HAP-1 (cell line): ENCODE measurements around the gene MRPL34.

ENCODE experiments used
- DNase-seq, 2 experiments: peaks; one replicate each; pipeline ENCODE4 v3.0.0-alpha.2; 2016 to 2020; ENCODE audit warnings: low spot score in 2 of 2
- H3K27me3 ChIP-seq: fragments of 250-450 bp; sonication (Bioruptor Pico); 2 replicates; pipeline ENCODE4 v1.5.1; 2020; ENCODE audit warnings: low read depth, mild to moderate bottlenecking, moderate library complexity
- H3K36me3 ChIP-seq: fragments of 250-450 bp; sonication (Bioruptor Pico); replicated peaks from 2 replicates; pipeline ENCODE4 v1.5.1; 2020; ENCODE audit warnings: mild to moderate bottlenecking
- H3K4me1 ChIP-seq: fragments of 250-450 bp; sonication (Bioruptor Pico); 2 replicates; pipeline ENCODE4 v1.5.1; 2020; ENCODE audit warnings: mild to moderate bottlenecking
- H3K4me3 ChIP-seq: fragments of 250-450 bp; sonication (Bioruptor Pico); 2 replicates; pipeline ENCODE4 v1.5.1; 2020; ENCODE audit warnings: mild to moderate bottlenecking, moderate library complexity
- H3K9me3 ChIP-seq: fragments of 250-450 bp; sonication (Bioruptor Pico); 2 replicates; pipeline ENCODE4 v1.5.1; 2020; ENCODE audit warnings: mild to moderate bottlenecking, moderate library complexity
- in situ Hi-C: fragments of 300-500 bp; cut with MboI; formaldehyde crosslinking; loops from 3 replicates; pipeline ENCODE4 v1.14.3; 2020; ENCODE audit warnings: low sequenced_read_pairs, inconsistent platforms, mixed read lengths

Gene MRPL34

DNA sequence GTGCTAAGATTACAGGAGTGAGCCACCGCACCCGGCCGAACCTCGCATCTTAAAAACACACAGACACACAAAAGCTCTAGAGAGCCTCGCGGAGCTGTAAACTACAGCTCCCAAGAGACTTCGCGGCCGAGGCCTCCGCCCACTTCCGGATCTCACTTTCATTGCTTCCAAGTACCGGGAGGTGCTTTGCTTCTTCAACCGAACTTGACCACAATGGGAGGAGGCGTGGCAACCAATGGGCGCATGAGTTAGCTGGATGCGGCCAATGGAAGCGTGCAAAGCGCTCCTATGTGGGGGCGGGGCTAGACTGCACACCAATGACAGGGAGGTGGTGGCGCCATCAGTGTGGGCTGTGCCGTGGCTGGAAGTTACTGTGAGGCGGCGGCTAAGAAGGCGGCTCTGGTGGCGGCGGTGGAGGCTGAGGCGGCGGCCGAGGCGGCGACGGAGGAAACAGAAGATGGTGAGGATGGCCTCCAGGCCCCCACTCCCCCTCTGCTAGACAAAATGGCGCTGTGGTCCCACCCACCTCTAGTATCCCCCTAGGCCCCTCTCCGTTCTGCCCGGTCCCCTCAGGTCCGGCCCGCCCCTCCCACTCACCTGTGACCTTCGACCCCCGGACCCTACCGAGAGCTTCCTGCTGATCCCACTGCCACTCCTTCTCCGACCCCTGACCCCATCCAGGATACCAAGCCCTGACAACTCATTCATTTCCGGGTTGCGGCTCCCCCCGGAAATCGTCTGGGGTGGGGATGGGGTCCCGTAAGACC is 3.7 kb downstream of the MRPL34 start, which contains the start of gene DDA1:
Gene DDA1 (plus strand): TSS at position 366 of the 767 bp plus-strand sequence. CDS start 92 bp downstream, at position 458.
- in situ Hi-C loops, result no loop called here
- Histone ChIP-seq H3K9me3 (no peaks in the 10 kb centered on the region), H3K27me3 (no peaks in the 10 kb centered on the region), H3K4me1 (peaks cover 7% of the 10 kb centered on the region), H3K36me3 (peaks cover 4% of the 10 kb centered on the region), H3K4me3 (peak within 1 kb of the TSS; percentile 90)
- peak; percentile 100 for DNase-seq

DNA sequence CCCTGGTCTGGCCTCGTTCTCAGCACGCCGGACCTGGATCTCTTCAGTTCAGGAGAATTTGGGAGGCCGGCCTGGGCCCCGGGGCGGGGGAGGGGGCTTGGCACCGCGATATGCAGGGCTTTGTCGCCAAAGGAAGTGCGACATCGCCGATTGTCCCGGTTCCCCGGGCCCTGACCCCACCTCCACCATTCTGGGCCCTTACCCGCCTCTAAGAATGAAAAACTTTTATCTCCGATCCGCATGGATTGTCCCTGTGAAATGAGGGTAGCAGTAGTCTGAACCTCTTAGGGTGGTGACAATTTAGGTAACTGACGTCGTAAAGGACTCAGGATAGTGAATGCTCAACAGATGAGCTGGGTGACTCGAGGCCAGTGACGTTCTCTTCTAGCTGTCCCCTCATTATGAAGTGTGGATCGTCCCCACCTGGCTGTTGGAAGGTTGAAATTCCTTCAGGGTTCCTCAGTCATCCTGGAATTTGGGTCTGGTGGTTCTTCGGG is 4.3 kb downstream of the MRPL34 start:
- H3K36me3 ChIP-seq, result peaks cover 8% of the 10 kb centered on the region
- H3K27me3 ChIP-seq, result no peaks in the 10 kb centered on the region
- H3K4me3 ChIP-seq, result peak overlapping the region; percentile 90
- in situ Hi-C loops, result no loop called here
- DNase-seq, result no peak
- H3K4me1 ChIP-seq, result peaks cover 7% of the 10 kb centered on the region
- no peaks in the 10 kb centered on the region for H3K9me3 ChIP-seq

DNA sequence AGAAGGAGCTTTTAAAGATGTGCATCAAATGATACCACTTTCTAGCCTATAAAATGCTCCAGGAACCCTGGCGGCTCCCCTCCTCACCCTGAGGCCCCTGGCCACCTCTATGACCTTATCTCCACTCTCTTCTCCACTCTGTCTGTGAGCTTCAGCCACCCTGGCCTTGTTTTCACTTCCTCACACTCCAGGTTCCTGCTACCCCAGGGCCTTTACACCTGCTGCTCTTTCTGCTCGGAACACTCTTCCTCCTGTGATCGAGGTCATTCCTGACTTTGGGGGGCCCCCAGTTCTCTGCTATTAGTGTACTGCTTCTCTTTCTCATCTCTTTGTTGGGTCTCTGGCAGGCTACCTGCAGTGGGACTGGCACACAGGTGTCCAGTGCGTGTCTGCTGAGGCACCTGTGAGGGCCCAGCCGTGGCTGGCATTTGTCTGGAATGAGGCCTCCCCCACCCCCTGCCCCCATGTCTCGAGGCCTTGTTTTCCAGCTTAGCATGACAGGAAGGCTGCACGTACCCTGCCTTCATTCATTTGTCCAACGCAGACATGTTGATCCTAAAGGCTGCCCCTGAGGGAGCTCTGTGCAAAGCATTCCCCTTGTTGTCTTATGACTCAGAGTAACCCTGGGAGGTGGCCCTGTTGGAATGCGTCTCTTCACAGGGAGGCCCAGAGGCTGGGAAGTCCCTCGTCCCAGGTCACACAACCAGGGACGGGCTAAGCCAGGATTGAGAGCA is 6.0 kb downstream of the MRPL34 start:
- Histone ChIP-seq H3K27me3 (no peaks in the 10 kb centered on the region), H3K4me1 (peaks cover 7% of the 10 kb centered on the region), H3K36me3 (peaks cover 16% of the 10 kb centered on the region), H3K9me3 (no peaks in the 10 kb centered on the region), H3K4me3 (no peak overlapping the region)
- in situ Hi-C loops, result no loop called here
- no peak for DNase-seq

DNA sequence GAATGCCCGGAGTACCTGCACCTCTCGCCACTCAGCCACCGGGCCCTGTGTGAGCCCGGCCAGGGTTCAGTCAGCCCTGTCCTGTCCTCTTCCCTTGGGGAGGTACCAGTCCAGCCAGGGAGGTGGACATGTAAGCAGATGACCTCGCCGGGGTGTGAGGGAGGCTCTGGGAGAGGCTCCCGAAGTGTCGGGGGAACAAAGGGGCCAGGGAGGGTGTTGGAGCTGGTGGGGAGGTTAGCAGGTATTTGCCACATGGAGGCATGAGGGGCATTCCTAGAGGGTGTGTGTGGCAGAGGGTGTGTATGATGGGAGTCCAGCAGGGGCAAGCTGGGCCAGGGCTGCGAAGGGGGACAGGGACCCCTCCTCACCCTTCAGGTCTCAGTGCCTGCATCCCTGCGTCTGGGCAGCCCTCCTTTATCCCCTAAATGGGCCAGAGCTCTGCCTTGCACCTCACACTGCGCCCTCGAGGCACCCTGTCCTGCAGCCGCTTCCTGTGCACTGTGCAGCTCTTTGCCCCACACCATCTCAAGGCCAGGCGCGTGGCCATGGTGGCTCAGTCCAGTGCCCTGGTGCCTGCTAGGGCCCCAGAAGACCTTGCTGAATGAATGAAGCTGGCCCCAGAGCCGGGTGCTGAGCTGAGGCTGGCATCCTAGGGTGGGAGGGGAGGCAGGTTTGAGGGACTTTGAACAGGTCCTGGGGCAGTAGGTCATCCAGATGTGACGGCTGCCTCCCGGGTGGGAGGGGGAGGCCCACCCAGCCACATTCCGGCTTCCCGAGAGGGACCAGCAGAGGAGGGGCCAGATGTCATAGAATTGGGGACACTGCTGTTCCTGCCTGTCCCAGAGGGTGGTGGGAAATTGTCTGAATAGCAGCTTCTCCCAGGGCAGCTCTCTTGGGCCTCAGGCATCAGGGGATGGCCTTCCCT is 6.8 kb downstream of the MRPL34 start:
- H3K4me1 ChIP-seq, result peaks cover 7% of the 10 kb centered on the region
- no peak for DNase-seq
- no peak overlapping the region for H3K4me3 ChIP-seq
- no peaks in the 10 kb centered on the region for H3K27me3 ChIP-seq
- no peaks in the 10 kb centered on the region for H3K9me3 ChIP-seq
- in situ Hi-C loops, result no loop called here
- peaks cover 16% of the 10 kb centered on the region for H3K36me3 ChIP-seq

DNA sequence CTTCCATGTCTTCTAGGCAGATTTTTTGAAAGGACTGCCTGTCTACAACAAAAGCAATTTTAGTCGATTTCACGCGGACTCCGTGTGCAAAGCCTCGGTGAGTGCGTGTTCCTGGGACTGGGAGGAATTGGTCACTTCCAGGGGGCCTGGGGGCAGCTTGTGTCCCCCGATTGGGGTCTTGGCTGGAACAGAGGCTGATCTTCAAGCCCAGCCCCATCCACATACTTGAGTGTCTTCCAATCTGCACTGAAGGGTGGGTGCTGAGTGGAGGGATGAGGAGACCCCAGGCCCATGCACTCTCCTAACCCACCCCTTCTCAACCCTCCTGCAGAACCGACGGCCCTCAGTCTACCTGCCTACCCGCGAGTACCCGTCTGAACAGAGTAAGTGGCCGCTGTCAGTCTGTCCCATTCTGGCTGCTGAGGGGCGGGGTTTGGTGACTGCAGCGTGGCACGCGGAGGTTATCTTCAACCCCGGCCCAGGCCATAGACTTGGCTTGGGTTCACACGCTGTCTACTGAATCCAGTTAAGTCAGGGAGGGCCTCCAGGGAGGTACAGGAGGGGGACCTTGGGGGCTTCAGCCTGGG is 8.4 kb downstream of the MRPL34 start:
- Histone ChIP-seq H3K4me3 (no peak overlapping the region), H3K27me3 (no peaks in the 10 kb centered on the region), H3K9me3 (no peaks in the 10 kb centered on the region), H3K4me1 (peaks cover 7% of the 10 kb centered on the region), H3K36me3 (peaks cover 16% of the 10 kb centered on the region)
- in situ Hi-C loops, result no loop called here
- DNase-seq, result no peak

DNA sequence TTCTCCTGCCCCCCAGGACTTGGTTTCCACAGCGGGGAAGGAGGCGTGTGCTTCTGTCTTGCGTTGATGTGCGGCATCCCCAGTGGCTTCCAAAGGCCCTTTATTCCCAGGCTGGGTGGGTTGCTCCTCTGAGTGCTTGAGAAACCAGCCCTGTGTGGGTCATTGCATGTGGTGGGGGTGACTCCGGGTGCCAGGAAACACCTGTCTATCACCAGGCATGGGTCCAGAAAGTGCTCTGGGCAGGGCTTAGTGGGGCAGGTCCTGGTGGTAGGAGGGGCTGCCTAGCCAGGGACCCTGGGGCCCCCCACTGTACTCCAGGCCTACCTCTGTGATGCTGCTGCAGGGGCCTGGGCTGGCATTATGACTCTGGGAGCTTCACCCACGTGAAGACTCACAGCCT is 13.3 kb downstream of the MRPL34 start:
- H3K27me3 ChIP-seq, result no peaks in the 10 kb centered on the region
- no peaks in the 10 kb centered on the region for H3K4me1 ChIP-seq
- DNase-seq, result no peak
- in situ Hi-C loops, result no loop called here
- peaks cover 30% of the 10 kb centered on the region for H3K36me3 ChIP-seq
- H3K9me3 ChIP-seq, result no peaks in the 10 kb centered on the region
- H3K4me3 ChIP-seq, result no peak overlapping the region

DNA sequence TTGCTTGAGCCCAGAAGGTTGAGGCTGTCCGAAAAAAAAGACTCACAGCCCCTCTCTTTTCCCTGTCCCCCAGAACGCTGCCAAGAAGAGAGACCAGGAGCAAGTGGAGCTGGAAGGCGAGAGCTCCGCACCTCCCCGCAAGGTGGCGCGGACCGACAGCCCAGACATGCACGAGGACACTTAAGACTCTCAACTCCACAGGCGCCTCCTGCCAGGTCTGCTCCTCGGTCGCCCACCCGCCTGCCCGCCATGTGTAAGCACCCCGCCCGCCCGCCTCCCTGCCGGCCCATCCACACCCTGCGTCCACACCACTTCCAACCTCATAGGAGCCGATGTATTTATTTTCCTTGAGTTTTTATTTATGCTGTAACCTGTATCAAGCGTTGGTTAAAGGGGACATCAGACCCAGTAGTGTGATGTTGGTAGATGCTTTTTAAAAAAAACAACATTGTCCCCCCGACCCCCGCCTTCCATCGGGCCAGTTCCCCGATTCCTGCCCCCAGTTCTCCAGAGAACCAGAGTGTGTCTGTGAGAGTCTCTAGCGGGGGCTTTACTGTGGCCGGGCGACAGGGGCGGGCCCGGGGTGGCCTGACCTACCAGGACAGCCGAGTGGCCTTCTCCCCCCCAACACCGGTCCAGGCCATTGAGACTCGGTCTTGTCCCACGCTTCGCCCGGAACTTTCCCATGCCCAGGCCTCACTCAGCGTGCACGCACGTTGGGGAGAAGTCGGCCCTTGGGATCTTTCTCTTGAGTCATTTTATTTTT is 14.0 kb downstream of the MRPL34 start:
- Histone ChIP-seq H3K4me3 (no peak overlapping the region), H3K4me1 (no peaks in the 10 kb centered on the region), H3K27me3 (no peaks in the 10 kb centered on the region), H3K36me3 (peaks cover 24% of the 10 kb centered on the region), H3K9me3 (no peaks in the 10 kb centered on the region)
- in situ Hi-C loops, result no loop called here
- no peak for DNase-seq

DNA sequence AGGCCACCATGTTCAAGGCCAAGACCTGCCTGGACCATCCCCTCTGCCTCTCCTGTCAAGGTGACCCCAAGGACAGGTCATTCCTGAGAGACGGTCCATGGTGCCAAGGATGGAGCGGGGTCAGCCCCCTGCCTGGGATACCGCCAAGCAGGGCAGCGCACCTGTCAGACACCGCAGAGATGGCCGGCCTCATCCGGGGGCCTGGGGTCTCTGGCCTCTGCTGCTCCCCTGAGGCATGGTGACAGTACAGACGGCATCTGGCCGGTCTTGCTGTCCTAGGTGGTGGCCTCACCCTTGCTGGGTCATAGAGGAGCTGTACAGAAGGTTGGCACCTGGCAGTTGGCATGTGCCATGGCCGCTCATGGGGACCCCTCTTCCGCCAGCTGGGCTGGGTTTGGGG is 14.8 kb downstream of the MRPL34 start:
- Histone ChIP-seq H3K9me3 (no peaks in the 10 kb centered on the region), H3K36me3 (peaks cover 23% of the 10 kb centered on the region), H3K4me3 (no peak overlapping the region), H3K27me3 (no peaks in the 10 kb centered on the region), H3K4me1 (no peaks in the 10 kb centered on the region)
- in situ Hi-C loops, result no loop called here
- DNase-seq, result no peak

DNA sequence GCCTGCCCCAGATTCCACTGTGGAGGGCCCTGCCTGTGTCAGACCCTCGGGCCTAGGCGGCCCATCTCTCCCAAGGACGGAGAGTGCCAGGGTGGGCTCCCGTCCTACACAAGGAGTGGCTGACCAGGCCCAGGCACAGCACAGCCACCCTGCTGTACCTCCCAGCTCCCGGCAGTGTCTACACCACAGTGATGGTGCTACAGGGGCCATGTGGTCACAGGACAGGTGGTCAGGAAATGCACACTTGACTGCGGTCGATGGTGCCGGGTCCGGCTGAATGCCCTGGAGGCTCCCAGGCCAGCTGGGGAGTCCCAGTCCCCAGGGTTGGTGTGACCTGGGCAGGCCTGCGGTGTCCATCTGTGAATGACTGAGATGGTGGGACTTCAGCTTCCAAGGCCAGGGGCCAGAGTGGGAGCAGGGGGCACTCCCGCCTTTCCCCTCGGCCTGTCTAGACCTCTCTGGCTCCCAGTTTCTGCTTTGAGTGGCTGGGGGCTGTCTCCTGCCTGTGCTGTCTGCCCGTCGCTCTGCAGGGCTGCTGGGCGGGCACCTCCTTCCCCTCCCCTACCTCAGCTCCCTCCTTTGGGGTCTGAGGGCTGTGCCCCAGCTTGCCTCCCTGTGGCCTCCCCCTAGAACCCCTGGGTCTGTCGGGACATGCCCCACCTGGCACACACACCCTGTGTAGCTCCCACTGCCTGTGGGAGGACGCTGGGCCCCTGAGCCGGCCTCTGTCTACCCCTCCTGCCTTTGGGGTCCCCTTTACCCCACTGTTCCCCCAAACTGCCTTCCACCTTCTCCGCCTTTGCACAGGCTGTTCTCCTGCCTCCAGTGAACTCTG is 16.2 kb downstream of the MRPL34 start:
- Histone ChIP-seq H3K36me3 (peaks cover 17% of the 10 kb centered on the region), H3K4me3 (no peak overlapping the region), H3K9me3 (no peaks in the 10 kb centered on the region), H3K4me1 (no peaks in the 10 kb centered on the region), H3K27me3 (no peaks in the 10 kb centered on the region)
- DNase-seq, result no peak
- in situ Hi-C loops, result no loop called here

DNA sequence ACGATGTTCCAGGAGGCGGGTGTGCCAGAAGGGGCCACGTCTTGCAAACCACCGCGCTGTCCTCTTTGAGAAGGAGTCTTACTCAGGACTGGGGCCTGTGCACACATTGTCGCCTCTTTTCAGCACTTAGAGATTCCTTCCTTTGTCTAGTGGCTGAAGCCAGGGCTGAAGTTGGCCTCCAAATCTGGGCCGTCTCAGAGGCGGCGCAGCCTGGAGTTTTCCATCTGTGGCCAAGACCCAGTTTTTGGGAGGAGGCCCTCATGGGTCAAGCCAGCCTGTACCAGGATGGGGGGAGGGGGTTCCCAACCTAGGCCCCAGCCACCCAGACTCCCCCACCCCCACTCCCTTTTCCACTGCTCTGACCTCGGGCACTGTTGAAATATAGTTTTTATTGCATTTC is 17.2 kb downstream of the MRPL34 start:
- Histone ChIP-seq H3K4me3 (no peak overlapping the region), H3K9me3 (no peaks in the 10 kb centered on the region), H3K4me1 (no peaks in the 10 kb centered on the region), H3K27me3 (no peaks in the 10 kb centered on the region), H3K36me3 (peaks cover 21% of the 10 kb centered on the region)
- in situ Hi-C loops, result no loop called here
- DNase-seq, result no peak

DNA sequence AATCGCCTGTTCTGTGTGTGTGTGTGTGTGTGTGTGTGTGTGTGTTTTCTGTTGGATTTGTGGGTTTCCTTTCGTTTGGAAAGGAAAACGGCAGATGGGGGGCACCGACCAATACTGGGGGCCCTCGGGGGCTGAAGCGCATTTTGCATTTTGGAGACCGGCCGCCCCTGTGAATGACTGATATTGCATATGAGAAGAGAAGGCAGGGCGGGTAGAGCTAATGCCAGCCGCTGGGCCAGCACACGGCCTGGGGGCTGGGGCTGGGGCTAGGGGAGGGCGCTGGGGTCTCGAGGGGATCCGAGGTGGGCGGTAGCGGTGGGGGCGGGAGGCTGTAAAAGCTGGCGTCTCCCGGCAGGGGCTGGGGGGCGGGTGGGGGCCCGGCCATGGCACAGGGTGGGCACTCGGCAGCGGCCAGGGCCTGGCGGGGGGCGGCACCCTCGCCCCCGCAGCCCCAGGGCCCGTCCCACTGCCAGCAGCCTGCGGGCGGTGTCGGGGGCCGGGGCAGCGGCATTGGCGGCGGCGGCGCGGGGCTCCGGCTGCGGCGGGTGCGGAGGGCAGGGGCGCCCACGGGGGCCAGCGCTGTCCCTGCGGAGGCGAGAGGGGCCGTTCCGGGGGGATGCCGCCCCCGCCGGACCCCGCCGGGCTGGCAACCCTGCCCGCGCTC is 17.8 kb downstream of the MRPL34 start:
- H3K4me3 ChIP-seq, result no peak overlapping the region
- H3K36me3 ChIP-seq, result peaks cover 21% of the 10 kb centered on the region
- DNase-seq, result no peak
- in situ Hi-C loops, result no loop called here
- no peaks in the 10 kb centered on the region for H3K4me1 ChIP-seq
- no peaks in the 10 kb centered on the region for H3K27me3 ChIP-seq
- no peaks in the 10 kb centered on the region for H3K9me3 ChIP-seq

DNA sequence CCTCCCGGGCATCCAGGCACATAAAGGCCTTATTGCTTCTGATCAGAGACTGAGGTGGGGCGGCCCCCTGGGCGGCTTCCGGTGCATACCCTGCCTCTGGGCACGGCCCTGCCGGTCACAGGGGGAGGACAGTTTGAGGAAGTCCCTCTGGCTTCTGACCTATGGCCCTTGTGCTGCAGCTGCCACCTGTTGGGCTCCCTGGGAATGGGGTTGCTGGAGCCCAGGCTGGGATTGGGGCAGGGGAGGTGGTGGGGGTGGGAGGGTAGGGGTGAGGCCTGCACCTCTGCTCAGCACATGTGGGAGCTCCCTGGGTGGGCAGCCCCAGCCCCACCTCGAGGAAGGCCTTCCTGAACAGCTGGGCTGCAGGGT is 18.3 kb downstream of the MRPL34 start:
- Histone ChIP-seq H3K9me3 (no peaks in the 10 kb centered on the region), H3K4me3 (no peak overlapping the region), H3K4me1 (no peaks in the 10 kb centered on the region), H3K36me3 (peaks cover 21% of the 10 kb centered on the region), H3K27me3 (no peaks in the 10 kb centered on the region)
- DNase-seq, result no peak
- in situ Hi-C loops, result no loop called here
